NCI-H446 treated with DMSO at 0.1 percent for 48 hours (cell line): Measurements from ENCODE around the gene GPATCH1.
"Not testable (repeated sequence)": the region's sequence is repeated elsewhere in the genome, so short reads cannot be mapped to it uniquely, and the experiment has no call there.

ENCODE experiments used
- DNase-seq: peaks from one replicate; lab custom pipeline; 2025; lab: John Stamatoyannopoulos, UW

The GPATCH1 gene

DNA sequence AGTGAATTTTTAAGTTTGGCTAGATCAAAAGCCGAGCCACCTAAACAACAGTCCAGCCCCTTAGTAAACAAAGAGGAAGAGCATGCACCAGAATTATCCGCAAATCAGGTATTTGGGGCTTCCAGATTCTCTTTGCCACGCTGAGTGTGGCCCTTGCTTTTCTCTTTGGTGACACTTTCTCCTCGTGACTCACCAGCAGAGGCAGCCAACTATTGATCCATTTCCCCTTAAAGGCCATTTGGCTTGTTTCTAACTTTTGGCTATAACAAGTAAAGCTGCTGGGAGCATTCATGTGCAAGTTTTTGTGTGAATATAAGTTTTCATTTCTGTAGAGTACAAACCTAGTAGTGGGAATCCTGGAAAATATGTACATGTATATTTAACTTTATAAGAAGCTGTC is 33.3 kb downstream of the GPATCH1 start:
- DNase-seq: no peak

DNA sequence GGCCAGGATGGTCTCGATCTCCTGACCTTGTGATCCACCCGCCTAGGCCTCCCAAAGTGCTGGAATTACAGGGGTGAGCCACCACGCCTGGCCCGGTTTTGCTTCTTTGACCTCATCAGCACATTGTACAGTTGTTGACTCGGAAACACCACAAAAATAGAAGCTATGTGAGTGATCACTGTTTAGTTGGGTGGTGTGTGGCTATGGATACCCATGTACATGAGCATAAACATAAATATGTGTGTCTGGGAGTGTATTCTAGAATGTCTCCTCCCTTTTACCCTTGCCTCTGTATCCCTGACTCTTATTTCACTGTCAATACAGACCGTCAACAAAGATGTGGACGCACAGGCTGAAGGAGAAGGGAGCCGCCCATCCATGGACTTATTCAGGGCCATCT is 36.5 kb downstream of the GPATCH1 start:
- no peak for DNase-seq

DNA sequence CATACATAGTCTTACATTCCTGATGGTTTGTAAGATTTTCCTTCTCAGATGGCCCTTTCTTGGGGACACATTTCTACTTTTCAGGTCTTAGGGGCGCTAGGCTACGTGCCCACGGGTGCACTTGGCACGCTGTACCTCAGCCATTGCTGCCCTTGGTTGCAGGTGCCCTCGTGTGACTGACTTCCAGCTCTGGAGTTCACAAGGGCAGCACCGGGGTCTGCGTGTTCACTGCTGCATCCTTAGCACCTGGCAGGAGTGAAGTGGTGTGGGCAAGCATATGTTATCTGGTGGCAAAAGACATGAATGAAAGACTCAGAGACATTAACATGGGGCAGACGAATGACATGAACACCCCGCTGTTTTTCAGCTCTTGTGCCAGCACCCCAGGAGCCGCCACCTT is 37.7 kb downstream of the GPATCH1 start:
- DNase-seq: no peak

DNA sequence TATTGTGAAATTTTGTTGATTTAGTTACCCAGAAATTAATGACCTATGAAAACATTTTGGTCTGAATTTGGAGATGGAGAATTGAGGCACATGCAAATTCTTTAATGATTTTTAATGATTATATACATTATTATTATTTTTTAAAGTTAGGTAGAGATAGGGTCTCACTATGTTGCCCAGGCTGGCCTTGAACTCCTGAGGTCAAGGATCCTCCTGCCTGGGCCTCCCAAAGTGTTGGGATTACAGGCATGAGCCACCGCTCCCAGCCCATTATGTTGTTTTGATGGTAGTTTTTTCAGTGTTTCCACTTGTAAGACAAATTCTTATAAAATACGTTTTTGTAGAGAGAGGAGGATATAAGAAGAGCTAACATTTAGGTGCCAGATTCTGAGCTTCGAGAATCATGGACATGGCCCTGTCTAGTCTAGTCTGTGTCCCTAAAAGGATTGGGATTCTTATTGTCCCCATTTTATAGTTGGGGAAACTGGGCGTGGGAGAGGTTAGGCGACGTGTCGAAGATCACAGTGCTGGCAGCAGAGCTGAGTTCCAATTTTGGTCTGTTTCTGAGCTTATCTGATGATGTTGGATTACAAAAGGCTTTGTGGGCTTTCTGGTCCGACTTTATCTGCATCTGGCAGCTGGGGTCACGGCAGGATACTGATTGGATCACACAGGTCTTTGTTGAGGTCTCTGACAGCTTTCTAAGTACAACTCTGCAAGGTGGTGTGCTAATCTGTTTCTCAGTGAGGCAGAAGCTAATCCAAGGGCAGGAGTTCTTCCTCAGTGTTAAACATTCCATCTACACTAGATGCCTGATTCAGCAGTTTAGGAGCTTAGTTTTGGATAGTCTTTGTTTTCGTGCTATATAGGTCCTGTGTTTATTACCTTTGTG is 43.5 kb downstream of the GPATCH1 start:
- no peak for DNase-seq

DNA sequence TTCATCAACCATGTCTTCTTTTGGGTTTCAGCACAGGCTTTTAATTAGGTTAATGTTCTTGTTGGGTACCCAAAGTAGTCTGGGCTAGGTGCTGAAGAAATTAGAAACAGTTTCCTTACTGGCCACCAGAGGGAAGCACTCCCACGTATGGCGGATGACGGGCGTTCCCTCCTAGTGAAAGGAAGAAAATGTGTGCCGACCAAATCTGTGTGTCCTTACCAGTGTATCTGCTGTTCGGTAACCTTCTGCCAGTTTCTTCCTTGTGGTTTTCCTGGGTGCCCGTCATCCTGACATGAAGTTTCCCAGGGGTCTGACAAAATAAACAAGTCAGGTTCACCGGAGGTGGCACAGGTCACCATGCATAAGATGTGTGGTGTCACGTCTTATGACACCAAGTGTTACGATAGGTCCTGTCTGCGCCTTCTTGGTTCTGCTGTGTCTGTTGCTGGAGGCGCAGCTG is 45.0 kb downstream of the GPATCH1 start:
- peak; percentile 54 for DNase-seq

DNA sequence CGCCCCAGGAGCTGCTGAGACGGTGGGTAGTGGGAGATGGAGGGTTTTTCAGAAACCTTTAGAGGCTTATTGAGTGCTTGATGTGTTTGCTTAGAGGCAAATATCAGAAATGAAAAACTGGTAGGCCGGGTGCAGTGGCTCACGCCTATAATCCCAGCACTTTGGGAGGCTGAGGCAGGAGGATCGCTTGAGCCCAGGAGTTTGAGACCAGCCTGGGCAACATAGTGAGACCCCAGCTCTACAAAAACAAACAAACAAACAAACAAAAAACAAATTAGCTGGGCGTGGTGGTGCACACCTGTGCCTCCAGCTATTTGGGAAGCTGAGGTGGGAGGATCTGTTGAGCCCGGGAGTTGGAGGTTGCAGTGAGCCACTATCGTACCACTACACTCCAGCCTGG is 45.7 kb downstream of the GPATCH1 start:
- not testable (repeated sequence) for DNase-seq

DNA sequence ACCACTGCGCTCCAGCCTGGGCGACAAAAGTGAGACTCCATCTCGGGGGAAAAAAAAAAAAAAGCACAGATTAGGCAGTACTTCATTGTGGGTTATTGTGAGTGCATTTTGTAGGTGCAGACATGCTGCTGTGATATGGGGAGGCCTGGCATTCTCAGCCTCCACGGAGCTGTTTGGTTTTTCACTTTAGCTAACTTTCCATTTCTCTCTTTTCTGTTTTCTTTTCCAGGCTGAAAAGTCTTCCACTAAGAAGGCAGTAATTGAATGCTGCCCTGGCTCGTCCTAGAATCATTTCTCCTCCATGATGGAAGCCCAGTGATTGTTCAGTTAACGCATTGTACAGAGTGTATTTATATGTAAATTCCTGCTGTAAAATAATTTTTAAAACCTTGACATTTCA is 48.9 kb downstream of the GPATCH1 start:
- DNase-seq: no peak

DNA sequence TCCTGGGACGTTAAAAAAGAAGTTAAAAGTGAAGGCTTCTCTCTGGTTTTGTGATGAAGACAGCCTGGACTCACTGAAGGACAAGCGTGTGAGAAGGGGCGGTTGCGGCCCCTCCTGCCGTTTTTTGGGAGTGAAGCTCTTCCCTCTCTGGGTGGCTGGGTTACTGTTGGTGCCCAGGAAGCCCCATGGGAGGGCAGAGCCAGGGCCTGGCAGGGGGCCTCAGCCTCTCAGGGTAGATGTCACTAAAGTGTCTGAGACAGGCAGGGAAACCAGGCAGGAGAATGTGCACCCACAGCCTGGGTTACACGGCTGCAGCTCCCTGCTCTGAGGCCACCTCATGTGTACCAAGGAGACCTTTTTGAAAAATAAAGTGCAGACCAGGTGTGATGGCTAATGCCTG is 49.5 kb downstream of the GPATCH1 start:
- no peak for DNase-seq

DNA sequence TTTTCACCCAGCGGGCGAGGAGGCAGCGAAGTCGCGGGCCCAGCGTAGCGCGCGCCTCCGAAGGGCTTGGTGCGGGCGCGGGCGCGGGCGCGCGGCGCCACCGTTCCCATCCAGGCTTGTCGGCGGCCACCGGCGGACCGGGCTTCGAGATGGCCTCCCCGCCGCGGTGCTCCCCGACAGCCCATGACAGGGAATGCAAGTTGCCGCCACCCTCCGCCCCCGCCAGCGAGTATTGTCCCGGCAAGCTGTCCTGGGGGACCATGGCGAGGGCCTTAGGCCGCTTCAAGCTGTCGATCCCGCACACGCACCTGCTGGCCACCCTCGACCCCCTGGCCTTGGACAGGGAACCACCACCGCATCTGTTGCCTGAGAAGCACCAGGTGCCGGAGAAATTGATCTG is 51.0 kb downstream of the GPATCH1 start, which contains the start of gene WDR88:
Gene WDR88 (plus strand): TSS at position 94 of the 400 bp plus-strand sequence. CDS start 56 bp downstream, at position 150.
- DNase-seq: no peak

DNA sequence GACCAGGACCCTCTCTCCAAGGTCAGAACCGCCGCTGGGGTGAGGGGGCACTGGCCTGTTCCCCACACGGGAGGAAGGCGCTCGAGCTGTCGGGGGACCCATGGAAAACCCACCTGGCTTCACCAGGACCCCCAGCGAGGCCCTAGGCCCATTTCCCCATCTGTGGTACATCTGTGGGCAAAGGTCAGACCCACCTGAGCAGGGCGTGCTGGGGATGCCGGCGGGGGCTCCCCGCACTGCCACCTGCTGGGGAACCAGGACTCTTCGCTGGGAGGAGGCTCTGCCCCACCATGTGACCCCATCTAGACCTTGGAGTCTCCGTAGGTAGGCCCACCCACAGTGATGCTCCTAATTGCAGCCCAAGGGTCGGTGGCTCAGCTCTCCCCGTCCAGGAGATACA is 51.4 kb downstream of the GPATCH1 start:
- no peak for DNase-seq

DNA sequence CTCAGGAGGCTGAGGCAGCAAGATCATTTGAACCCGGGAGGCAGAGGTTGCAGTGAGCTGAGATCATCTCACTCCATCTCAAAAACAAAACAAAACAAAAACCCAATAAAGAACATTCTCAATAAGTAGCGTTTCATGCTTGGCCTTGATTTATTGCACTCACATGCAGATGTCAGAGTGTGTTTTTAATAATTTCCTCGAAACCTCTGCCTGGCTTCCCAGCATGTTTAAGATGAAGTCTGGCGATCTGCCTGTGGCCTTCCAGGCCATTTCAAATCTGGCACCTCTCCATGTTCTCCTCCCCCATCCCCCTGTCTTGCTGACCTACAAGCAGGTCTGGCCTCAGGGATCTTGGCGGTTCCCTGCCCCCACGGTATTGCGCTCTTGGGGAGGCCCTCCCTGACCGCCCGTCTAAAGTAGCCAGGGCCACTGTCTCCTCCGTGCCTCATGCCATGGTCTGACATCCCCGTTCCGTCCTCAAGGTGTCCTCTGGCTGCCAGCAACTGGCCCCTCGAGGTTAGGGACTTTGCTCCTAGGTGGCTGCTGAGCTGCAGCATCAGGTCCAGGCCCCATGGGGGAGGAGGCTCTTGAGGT is 52.6 kb downstream of the GPATCH1 start:
- no peak for DNase-seq

DNA sequence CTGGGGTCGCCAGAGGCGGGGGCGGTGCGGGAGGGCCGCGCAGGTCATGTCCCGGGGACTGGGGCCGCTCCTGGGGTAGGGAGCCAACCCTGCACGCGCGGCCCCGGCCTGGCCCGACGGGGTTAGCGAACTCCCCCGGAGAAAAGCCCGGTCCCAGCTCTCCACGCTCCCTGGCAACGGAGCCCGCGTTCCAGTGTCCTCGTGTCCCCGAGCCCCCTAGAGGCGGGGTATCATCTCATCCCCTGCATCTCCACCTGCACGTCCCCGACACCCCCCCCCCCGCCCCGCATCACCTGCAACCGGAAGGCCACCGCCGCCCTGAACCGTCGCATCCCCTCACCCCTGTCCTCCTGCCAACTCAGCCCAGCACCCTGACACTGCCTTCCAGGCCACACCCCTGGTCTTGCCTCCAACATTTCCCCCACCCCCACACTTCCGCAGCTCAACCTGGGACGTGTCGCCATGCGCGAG is 53.6 kb downstream of the GPATCH1 start:
- no peak for DNase-seq

DNA sequence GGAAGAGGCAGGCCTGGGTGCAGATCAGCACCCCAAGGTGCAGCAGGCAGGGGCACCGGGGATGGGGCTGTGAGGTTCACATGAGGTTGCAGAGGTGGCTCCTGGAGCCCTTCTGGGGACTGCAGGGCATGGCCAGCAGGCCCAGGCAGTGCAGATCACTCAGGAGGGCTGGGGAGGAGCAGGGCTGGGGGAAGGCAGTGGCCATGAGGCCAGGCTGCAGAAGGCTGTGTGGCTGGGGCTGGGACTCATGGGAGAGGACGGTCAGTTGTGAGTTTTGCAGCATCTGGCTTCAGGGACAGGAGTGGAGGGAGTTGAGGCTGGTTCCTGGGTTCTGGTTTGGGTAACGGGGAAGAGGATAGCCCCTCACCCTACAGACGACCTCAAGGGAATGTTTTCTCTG is 58.2 kb downstream of the GPATCH1 start:
- DNase-seq: no peak

DNA sequence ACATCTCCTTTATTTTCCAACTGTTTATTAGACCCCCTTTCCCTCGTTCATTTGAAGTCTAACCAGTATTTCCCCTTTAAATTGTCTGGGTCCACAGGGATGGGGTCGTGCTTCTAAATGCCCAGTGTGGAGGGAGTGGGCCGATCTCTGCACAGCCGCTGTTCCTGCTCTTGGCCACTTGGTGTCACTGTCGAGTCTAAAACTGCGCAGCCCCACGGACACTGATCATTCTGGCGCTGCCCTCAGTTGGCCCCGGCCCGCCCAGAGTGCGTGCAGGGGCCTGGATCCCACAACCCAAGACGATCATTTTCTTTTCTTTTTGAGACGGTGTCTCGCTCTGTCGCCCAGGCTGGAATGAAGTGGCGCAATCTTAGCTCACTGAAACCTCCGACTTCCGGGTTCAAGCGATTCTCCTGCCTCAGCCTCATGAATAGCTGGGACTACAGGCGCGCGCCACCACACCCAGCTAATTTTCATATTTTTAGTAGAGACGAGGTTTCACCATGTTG is 63.0 kb downstream of the GPATCH1 start:
- peak; percentile 18 for DNase-seq

DNA sequence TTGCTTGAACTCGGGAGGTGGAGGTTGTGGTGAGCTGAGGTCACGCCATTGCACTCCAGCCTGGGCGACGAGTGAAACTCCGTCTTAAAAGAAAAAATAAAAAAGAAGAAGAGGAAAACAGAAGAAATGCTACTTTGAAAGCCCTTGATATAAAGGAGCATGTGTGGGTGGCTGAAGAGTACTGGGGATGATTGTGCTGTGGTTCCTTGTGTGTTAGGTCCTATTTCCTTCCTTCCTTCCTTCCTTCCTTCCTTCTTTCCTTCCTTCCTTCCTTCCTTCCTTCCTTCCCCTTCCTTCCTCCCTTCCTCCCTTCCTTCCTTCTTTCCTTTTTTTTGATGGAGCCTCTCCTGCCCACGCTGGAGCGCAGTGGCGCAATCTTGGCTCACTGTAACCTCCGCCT is 65.2 kb downstream of the GPATCH1 start:
- no peak for DNase-seq

DNA sequence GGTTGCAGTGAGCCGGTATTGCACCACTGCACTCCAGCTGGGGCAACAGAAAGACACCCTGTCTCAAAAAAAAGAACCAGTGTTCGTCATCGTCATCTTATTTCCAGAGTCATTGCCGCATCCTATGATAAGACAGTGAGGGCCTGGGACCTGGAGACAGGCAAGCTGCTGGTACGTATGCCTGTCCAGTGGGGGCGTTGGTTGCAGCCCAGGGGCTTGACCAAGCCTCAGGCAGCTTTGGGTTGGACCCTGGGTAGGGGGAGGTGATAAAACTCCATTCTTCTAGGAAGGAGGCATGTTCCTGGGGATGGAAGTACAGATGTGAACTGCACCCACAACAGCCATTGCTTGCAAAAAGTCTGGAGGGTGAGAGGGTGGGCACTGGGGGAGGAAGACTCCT is 66.6 kb downstream of the GPATCH1 start:
- no peak for DNase-seq

DNA sequence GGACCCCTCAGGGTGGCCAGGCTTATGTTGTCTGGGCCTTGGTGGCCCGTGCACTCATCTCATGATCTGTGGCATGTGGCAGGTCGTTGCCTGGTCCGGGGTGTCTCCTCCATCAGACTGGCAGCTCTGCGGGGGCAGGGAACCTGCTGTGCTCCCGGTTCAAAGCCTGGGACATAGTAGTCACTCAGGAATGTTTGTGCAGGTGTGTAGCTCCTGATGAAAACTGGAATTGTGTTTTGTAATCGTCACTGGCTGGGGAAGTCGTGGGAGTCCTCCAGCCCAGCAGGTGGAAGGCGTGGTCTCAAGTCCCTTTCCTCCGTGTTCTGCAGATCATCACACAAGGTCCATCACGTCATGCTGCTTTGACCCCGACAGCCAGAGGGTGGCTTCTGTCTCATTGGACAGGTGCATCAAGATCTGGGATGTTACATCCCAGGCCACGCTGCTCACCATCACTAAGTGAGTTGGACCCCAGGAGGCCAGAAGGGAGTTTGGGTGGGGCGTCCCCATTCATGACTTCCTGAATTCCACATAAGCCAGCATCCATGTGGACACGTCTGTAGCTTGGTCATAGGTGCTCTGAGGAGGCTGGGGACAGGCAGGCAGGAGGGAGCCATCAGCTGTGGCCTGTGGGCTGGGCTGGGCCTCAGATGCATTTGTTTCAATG is 70.0 kb downstream of the GPATCH1 start:
- no peak for DNase-seq

DNA sequence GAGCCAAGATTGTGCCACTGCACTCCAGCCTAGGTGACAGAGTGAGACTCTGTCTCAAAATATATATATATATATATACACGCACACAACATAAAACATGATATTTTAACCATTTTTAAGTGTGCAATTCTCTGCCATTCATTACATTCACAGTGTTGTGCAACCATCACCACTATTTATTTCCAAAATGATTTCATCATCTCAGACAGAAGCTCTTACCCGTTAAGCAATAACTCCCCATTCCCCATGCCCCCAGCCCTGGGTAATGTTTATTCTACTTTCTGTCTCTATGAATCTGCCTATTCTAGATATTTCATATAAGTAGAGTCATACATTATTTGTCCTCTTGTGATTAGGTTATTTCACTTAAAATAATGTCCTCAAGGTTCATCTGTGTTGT is 71.2 kb downstream of the GPATCH1 start:
- no peak for DNase-seq

DNA sequence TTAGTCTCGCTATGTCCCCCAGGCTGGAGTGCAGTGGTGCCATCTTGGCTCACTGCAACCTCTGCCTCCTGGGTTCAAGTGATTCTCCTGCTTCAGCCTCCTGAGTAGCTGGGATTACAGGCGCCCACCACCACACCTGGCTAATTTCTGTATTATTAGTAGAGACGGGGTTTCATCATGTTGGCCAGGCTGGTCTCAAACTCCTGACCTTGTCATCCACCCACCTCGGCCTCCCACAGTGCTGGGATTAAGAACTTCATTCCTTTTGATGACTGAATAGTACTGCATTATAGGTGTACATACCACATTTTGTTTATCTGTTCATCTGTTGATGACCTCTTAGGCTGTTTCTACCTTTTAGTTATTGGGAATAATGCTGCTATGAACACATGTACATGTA is 71.6 kb downstream of the GPATCH1 start:
- DNase-seq: not testable (repeated sequence)

DNA sequence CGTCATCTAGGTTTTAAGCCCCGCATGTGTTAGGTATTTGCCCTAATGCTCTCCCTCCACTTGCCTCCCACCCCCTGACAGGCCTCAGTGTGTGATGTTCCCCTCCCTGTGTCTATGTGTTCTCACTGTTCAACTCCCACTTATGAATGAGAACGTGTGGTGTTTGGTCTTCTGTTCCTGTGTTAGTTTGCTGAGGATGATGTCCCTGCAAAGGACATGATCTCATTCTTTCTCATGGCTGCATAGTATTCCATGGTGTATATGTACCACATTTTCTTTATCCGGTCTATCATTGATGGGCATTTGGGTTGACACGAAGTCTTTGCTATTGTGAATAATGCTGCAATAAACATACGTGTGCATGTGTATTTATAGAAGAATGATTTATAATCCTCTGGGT is 73.3 kb downstream of the GPATCH1 start:
- not testable (repeated sequence) for DNase-seq

DNA sequence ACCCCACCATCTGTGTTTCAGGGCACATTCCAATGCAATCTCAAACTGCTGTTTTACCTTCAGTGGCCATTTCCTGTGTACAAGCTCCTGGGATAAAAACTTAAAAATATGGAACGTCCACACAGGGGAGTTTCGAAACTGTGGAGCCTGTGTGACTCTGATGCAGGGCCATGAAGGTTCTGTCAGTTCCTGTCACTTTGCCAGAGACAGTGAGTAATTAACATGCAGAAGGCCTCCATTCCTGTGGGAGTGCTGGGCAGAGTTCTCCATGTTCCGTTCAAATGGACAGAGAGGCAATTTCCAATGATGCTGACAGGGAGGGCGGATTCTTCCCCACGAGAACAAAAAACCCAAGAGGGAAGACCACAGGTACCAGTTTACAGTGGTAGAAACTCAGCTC is 75.4 kb downstream of the GPATCH1 start:
- no peak for DNase-seq

DNA sequence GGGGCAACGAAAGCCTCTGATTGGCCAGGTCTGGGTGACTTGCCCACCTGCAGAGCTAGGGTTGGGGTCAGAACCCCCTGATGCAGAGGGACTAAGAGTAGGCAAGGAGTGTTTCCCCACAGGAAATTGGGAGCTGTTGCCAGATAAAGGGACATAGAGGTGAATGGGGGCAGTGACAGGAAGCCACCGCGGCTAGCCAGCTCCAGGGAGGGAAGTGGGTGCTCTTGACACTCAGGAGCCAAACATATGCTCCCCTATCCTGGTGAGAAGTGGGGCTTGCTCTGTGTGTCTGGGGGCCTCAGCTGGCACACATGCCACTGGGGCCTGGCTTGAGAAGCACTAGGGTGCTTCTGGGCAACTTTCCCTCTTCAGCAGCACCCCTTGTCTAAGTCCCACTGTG is 76.9 kb downstream of the GPATCH1 start:
- DNase-seq: no peak

DNA sequence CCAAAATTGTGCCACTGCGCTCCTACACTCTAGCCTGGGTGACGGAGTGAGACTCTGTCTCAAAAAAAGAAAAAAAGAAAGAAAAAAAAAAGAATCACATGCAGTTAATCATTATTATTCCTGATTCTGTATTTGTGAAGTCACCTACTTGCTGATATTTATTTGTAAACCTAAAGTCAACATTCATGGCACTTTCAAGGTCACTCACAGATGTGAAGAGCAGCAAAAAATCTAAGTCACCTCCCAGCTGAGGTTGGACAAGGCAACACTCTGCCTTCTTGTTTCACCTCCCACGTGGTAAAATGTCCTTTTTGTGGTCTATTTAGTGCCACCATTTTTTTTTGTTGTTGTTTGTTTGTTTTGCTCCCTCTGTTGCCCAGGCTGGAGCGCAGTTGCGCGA is 77.4 kb downstream of the GPATCH1 start:
- DNase-seq: no peak
